Stimulated activated naive CD8-positive, alpha-beta T cell treated with anti-CD3 and anti-CD28 coated beads, Interleukin-15, Interleukin-2, amounts not matched to agents 100 U/mL and 50 U/mL, for 24 hours (primary cell): Measurements from ENCODE around the gene ORAI3.
"Not testable (repeated sequence)": the region's sequence is repeated elsewhere in the genome, so short reads cannot be mapped to it uniquely, and the experiment has no call there.

Experiments
- ATAC-seq: fragments of 150-1000 bp; cut with Tn5 transposase; one replicate; pipeline ENCODE4 v1.10.0; 2021
- DNase-seq: peaks from one replicate; pipeline ENCODE4 v3.0.0; 2021

ORAI3 gene

DNA sequence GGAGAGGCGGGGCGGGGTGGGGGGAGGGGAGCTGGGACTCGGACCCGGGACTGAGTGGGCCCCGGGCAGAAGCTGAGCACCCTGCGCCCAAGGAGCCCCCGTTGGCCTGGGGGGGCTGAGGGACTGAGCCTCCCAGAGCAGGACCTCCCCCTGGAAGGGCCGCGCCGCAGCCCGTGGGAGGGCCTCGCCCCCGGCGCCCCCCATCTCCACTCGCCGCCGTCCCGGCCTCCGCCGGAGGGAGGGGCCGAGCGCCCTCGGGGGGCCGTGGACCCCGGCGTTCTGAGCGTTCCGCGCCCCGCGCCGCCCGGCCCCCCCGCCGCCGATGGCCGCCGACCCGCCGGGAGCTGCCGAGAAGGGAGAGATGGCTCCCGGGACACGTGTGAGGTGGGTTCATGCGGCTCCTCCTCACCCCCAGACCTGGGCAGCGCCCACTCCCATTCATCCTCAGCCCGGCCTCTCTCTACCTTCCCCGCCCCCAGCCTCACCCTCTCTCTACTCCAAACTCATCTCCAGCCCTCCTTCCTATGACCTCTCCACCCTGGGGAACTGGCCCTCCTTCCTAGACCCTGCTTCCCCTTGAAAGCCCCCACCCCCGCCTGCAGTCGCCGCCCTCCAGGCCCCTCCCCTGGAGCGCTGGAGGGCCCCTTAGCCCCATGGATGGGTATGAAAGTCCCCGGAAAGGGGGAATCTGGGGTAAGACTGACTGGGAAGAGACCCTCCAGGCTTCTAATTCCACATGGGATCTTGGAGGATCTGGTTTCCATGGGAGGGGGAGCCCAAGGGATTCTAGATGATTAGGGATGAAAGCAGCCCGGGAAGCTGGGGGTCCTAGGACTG lies 24.6 kb upstream of the ORAI3 start:
- DNase-seq: no peak

DNA sequence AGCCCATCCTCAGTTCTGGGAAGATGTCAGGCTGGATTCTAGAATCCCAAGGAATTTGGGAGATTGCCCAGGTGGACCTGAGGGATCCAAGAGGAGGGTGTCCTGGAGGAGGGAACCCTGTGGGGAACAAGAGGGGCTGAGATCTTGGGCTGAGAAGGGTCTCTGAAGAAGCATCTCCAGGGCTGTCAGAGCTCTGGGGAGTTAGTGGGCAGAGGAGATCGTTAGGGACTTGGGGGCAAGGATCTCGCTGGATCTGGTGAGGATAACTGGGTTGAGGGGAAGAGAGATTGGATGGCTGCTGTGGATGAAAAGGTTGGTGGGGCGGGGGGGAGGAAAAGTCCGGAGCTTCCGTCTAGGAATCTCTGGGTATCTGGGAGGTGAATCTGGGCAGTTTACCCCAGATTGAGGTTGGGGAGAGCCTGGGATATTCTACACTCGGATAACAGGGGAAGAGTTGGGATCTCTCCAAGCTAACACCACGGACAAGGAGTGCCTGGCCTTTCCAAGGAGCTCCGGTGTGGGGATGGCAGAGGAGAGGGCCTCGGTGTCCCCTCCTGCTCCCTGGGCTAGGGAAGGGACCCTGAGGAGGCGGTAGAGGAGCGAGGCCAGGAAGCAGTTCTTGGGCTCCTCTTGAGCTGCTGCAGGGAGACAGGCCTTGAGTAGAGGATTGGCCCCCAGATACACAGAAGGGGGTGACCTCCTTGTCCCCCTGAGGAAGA lies 23.8 kb upstream of the ORAI3 start:
- ATAC-seq: no peak

More for the DNA sequence above, 24.6 kb upstream of the ORAI3 start:
- ATAC-seq: no peak

DNA sequence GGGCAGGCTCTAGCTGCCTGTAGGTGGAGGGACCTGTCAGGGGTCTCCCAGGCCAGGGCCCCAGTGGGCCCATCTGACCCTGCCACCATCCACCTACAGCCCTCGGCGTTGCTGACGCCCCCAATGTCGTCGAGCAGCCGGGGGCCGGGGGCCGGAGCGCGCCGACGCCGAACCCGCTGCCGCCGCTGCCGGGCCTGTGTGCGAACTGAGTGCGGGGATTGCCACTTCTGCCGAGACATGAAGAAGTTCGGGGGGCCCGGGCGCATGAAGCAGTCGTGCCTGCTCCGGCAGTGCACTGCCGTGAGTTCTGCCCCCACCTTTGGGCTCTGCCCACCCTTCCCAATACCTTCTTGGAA lies 23.3 kb upstream of the ORAI3 start:
- DNase-seq (no peak), ATAC-seq (no peak)

More for the DNA sequence above, 23.8 kb upstream of the ORAI3 start:
- DNase-seq: no peak

DNA sequence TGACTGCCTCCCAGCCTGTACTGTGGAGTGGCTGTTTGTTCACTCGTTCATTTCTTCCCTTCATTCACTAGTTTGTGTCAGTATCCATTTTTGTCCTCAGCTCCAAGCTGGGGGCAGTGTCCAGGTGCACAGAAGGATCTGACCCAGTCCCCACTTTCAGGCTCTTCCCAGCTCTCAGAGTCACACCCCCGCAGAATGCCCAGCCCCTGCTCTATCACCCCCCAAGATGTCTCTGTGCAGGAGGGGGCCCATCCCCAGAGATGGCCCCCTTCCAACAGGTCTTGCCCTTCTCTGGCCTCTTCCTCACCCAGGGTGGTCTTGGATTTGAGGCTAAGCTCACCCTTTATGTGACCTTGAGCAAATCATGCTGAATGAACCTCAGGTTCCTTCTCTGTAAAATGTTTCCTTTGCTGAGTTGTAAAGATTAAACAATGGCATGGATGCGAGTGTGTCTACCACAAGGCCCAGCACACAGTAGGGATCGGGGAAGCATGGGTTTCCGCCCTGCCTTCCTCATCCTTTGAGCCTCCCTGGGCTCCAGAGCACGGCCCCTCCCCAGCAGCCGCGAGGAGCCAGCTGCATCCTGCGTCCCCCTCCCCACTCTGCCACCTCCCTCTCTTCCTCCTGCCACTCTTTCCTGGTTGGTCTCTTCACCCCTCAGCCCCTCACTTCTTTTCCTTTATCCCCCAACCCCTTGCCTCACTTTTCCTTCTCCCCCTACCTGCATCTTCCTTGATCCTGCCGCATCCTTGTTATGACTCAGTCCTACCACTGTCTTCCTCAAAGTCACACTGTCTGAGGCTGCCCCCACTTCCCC lies 22.7 kb upstream of the ORAI3 start:
- ATAC-seq (no peak), DNase-seq (no peak)

DNA sequence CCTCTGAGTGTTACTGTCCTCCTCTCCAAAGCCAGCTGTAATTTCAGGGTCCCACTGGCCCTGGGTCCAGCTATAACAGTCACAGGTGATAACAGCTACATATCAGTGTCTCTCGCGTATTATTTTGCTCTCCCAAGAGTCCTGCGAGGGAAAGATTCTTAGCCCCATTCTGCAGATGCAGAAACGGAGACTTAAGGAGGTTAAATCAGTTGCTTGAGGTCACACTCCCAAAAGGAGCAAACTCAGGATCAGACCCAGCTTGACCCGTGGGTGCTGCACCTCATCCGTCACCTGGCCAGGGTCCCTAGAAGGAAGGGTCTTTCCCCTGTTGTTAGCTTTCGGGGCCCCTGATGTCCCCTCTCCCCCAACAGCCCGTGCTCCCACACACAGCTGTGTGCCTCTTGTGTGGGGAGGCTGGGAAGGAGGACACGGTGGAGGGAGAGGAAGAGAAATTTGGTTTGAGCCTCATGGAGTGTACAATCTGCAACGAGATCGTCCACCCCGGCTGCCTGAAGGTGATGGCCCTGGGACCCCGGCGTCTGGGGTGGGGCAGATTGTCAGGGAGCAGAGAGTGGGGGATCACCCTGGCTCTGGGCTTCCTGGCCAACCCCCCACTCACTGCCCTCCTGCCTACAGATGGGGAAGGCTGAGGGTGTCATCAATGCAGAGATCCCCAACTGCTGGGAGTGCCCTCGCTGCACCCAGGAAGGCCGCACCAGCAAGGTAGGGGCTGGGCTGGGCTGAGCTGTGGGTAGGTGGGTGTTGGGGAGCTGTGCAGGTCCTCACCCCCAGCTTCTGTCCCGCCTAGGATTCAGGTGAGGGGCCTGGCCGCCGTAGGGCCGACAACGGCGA lies 21.7 kb upstream of the ORAI3 start:
- no peak for ATAC-seq
- no peak for DNase-seq

DNA sequence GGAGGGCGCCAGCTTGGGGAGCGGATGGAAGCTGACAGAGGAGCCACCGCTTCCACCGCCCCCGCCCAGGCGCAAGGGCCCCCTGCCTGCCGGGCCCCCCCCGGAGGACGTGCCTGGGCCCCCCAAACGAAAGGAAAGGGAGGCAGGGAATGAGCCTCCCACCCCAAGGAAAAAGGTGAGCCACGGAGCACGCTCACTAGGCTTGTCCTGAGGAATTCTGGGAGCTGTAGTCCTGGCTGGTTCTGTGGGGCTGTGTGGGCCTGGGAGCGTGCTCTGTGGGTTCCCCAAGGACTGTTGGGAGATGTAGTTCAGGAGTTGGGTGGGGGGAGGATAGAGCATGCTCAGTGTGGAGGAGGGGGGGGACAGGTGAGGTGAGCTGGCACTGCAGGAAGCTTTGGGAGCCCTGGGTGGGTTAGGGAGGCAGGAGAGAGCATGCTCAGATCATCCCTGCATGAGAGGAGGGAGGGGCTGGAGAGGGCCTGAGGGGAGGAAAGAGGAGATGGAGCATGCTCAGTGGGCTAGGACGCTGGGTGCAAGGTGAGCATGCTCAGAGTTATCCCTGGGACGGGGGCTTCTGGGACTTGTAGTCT lies 21.0 kb upstream of the ORAI3 start:
- DNase-seq (peak; percentile 33), ATAC-seq (peak; percentile 14)

- DNase-seq (no peak), ATAC-seq (no peak)
Measured at GRCh38 chr16:30928390-30928789, 20.5 kb upstream of the ORAI3 start.

- no peak for DNase-seq
- ATAC-seq: no peak
Measured at GRCh38 chr16:30929167-30929566, 19.7 kb upstream of the ORAI3 start.

- ATAC-seq (no peak), DNase-seq (no peak)
Measured at GRCh38 chr16:30930160-30930571, 18.7 kb upstream of the ORAI3 start.

DNA sequence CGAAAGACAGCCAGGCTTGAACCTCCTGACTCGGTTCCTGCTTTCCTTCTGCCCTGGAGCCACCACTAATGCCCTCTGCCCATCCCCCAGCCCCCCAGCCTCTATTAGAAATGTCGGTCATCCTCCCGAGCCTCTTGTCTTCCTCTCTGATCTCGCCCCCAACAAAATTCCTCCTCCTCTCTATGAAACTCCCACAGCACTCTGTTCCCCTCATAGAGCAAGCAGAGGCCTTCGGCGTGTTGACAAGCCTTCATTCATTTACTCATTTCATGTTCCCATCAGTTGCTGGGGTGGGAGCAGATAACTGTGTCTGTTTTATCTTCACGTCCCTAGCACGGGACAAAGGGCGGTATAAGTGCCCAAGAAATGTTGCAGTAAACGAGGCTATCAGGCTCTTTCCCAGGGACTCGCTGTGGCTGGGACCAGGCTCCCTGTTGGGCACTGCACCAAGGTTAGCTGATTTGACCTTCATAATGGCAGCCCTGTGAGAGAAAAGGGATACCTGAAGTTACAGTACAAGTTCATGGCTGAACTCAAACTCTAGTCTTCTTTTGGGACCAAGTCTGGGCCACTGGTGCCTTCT lies 17.7 kb upstream of the ORAI3 start:
- no peak for ATAC-seq
- no peak for DNase-seq

DNA sequence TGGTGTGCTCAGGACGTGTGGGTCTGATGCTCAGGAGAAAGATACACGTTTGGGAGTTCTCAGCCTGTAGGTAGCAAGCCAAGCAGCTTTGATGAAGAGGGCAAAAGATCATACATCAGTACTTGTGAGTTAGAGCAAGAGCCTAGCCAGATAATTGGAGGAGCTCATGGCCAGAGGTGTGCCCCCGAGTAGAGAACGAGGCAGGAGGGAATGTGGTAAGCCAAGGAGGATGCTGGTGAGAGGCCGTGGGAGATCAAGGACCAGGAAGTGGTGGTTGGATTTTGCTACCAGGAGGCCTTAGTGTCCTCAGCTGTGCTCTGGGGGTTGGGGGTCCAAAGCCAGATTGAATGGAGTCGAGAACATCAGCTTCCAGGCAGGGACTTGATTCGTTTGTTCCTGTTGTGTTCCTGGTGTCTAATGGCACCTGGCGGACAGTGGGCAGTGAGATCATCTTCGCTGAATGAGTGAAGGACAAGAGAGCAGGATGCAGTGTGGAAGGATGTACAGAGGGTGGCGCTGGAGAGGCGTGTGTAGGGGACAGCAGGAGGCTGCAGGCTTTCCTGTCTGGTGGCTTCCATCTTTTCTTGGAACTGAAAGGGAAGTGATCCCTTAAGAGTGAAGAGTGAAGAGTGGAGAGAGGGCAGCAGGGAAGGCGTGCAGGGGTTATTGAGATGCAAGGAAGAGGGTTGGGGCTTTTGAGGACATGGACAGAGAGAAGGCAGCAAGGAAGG lies 13.9 kb upstream of the ORAI3 start:
- peak; percentile 50 for DNase-seq

GRCh38 chr16:30937692-30938091 lies 11.2 kb upstream of the ORAI3 start:
- no peak for DNase-seq
- no peak for ATAC-seq

More for the DNA sequence above, 13.9 kb upstream of the ORAI3 start:
- peak; percentile 33 for ATAC-seq

- not testable (repeated sequence) for ATAC-seq, DNase-seq
Measured at GRCh38 chr16:30939571-30939970, 9.3 kb upstream of the ORAI3 start.

- peak; percentile 81 for DNase-seq
- ATAC-seq: peak; percentile 91
Measured at GRCh38 chr16:30941600-30942425, 7.1 kb upstream of the ORAI3 start.

DNA sequence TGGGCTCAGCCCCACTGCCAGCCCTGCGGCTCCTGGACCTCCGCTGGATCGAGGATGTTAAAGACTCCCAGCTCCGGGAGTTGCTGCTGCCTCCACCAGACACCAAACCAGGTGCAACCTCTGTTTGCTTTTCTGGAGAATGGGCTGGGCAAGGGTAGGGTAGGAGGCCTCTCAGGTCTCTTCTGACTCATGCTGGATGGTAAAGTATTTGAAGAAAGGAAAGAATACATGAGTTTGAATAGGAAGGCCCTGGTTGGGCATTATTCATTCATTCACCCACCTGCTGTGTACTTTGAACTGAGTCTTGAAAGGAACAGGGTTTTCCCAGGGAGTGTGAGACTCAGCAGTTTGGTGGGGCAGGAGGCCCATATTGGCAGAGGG lies 6.5 kb upstream of the ORAI3 start:
- no peak for DNase-seq
- peak; percentile 19 for ATAC-seq

- no peak for ATAC-seq
Measured at GRCh38 chr16:30944352-30944751, 4.5 kb upstream of the ORAI3 start.

DNA sequence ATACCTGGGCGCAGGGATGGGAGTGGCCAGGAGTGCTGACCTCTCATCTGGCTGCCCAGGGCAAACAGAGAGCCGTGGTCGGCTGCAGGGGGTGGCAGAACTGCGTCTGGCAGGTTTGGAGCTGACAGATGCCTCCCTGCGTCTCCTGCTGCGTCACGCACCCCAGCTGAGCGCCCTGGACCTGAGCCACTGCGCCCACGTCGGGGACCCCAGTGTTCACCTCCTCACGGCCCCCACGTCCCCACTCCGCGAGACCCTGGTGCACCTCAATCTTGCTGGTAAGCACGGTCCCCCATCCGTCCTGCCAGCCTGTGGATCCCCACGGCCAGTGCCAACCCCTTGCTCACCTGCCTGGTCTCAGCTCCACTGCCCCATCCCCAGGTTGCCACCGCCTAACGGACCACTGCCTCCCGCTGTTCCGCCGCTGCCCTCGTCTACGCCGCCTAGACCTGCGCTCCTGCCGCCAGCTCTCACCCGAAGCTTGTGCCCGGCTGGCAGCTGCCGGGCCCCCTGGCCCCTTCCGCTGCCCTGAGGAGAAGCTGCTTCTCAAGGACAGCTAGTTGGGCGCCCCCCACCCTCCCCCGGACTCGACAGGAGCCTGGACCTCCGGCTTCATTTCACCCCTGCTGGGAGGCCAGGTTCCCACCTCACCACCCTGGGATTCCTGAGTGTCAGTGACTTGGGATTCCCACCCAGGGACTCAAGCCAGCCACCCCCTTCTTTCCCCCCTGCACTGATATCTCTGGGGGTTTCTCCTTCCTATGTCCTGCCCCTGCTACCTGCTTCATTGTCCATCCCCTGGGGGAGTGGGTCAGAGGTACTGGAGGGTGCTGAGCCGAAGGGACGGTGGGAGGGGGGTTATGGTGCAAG lies 2.0 kb upstream of the ORAI3 start:
- DNase-seq (no peak), ATAC-seq (no peak)

More at GRCh38 chr16:30944352-30944751, 4.5 kb upstream of the ORAI3 start:
- no peak for DNase-seq

DNA sequence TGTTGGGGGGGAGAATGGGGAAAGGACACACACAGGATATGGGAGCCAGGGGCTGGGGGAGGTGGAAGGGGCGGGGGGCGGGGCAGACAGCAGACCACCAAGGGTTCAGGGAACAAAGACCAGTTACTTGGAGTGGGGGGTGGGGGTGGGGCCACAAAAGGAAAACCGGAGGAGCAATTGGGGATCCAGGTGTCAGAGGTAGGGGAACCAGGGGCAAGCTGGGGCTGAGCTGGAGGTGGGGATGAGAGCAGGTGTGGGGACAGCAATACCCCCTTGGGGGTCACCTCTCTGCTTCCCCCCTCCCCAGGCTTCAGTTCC lies 1.4 kb upstream of the ORAI3 start:
- no peak for ATAC-seq
- DNase-seq: no peak
